ENCODE measurements around the gene GPR160. TPM values are rescaled to one million over a fixed set of nuclear protein-coding genes. Genes with fewer than 3 reads are reported as not detected.

The GPR160 gene
- total and polyA plus RNA-seq, 8 donors, result 7.8 to 25.4 (median 13.2) TPM

DNA sequence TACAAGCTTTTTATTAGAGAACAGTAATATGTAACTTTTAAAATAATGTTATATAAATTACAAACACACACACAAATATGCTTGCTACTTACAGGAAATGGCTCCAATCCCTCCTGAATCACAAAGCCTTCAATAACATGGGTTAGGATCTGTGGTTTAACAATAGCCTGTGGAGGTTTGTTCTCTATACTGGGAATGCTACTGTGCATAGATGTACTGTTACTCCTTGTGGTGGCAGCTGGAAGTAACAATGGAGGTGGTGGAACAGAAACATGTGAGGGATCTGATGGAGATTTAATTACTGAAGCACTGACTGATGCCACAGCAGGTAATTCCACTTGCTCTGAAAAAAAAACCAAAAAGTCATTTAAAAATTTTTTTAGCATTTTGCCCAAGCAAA is 79.3 kb downstream of the GPR160 start:
- H3K27ac ChIP-seq, result no peak overlapping the region
- TF ChIP-seq, protein P1, sequence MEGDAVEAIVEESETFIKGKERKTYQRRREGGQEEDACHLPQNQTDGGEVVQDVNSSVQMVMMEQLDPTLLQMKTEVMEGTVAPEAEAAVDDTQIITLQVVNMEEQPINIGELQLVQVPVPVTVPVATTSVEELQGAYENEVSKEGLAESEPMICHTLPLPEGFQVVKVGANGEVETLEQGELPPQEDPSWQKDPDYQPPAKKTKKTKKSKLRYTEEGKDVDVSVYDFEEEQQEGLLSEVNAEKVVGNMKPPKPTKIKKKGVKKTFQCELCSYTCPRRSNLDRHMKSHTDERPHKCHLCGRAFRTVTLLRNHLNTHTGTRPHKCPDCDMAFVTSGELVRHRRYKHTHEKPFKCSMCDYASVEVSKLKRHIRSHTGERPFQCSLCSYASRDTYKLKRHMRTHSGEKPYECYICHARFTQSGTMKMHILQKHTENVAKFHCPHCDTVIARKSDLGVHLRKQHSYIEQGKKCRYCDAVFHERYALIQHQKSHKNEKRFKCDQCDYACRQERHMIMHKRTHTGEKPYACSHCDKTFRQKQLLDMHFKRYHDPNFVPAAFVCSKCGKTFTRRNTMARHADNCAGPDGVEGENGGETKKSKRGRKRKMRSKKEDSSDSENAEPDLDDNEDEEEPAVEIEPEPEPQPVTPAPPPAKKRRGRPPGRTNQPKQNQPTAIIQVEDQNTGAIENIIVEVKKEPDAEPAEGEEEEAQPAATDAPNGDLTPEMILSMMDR (IDR thresholded peaks at IDR 0.05), result no peak
- peaks cover 0 to 96% of the 10 kb centered on the region in 2 donors for H3K36me3 ChIP-seq
- intact Hi-C loops (cut with DNase I), result no loop called here
- no peaks in the 10 kb centered on the region for H3K4me1 ChIP-seq
- DNase-seq (no peak), ATAC-seq (no peak)
- no peak overlapping the region for H3K4me3 ChIP-seq
- H3K27me3 ChIP-seq, result no peaks in the 10 kb centered on the region
- H3K9me3 ChIP-seq, result no peaks in the 10 kb centered on the region

DNA sequence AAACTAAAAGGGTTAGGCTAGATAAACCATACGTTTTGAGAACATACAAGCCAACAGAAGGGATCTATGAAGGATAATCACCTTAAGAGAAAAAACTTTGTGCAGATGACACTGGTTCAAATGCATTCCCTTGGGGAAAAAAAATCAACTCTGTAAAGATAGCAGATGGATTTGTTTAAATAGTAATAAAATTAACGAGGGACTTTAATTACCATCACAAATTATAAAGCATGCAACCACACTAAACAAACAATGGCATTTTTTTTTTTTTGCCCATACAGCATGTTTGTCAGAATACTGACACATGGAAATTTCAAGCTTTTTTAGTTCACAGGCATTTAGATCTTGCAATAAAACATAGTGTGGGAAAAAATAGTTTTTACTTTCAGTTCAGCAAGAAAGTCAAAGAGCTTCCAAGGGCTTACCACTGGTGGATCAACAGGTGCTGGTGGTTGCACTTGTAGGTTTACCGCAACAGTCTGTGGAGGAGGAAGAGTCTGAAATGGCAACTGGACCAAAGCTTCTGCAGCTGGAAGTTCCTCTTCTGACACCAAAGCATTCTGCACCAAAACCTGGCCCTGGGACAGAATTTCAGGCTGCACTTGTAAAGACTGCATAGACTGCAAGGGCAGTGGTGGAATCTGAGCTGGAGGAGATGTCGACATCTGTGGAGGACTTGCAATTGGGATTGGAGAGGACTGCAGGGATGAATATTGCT is 90.6 kb downstream of the GPR160 start:
- TF ChIP-seq, protein P1 (IDR thresholded peaks at IDR 0.05), result no peak
- peaks cover 0 to 49% of the 10 kb centered on the region in 2 donors for H3K36me3 ChIP-seq
- peaks cover 0 to 8% of the 10 kb centered on the region in 2 donors for H3K9me3 ChIP-seq
- no peak overlapping the region for H3K4me3 ChIP-seq
- H3K4me1 ChIP-seq, result peaks cover 0 to 18% of the 10 kb centered on the region in 2 donors
- ATAC-seq (no peak), DNase-seq (no peak)
- intact Hi-C loops (cut with DNase I), result no loop called here
- H3K27ac ChIP-seq, result peak overlapping the region in 1 of 2 donors; percentile 15
- no peaks in the 10 kb centered on the region for H3K27me3 ChIP-seq

DNA sequence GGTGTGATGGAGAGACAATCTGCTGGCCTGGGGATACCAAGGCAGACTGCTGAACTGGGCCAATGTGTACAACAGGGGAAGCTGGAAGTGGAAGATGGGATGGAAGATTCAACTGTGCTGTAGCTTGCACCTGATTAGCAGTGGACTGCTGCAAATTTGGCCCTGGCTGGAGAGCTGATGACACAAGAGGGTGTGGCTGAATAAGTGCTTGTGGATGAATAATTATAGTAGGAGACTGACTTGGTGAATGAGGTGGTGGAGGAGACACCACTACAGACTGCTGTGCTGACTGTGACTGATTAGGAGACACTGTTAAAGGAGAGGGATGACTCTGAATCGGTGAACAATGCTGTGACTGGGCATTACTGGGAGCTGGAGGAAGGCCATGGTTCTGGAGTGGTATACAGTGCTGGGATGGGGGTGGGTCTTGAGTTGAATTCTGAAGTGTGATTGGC is 91.2 kb downstream of the GPR160 start:
- intact Hi-C loops (cut with DNase I), result no loop called here
- Histone ChIP-seq H3K4me1 (peaks cover 0 to 18% of the 10 kb centered on the region in 2 donors), H3K4me3 (no peak overlapping the region), H3K27me3 (no peaks in the 10 kb centered on the region), H3K9me3 (peaks cover 0 to 8% of the 10 kb centered on the region in 2 donors), H3K36me3 (peaks cover 0 to 51% of the 10 kb centered on the region in 2 donors), H3K27ac (peak overlapping the region in 1 of 2 donors; percentile 15)
- TF ChIP-seq, protein P1 (IDR thresholded peaks at IDR 0.05), result no peak
- peak; percentile 54 for ATAC-seq
- no peak for DNase-seq

DNA sequence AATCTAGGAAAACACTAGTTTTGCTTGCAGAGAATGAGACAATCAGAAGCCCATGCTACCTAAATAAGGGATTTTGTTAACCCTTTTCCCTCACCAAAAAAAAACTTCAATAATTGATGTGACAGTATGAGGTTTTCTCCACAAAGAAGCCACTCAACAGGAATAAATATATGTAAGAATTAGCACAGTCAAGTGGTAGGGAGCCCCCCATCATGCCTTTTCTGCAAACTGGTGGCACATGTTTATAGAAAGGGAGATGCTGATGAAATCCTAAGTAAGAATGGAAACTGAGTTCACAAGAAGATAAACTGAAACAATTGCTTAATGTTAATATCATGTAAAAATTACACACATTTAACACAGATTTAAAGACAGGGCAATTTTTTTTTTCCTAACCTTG is 92.7 kb downstream of the GPR160 start:
- TF ChIP-seq, protein P1 (IDR thresholded peaks at IDR 0.05), result no peak
- no peak overlapping the region for H3K27ac ChIP-seq
- peaks cover 0 to 18% of the 10 kb centered on the region in 2 donors for H3K4me1 ChIP-seq
- H3K36me3 ChIP-seq, result peaks cover 0 to 65% of the 10 kb centered on the region in 2 donors
- no peak for ATAC-seq
- DNase-seq, result no peak
- intact Hi-C loops (cut with DNase I), result no loop called here
- H3K9me3 ChIP-seq, result peaks cover 0 to 8% of the 10 kb centered on the region in 2 donors
- H3K27me3 ChIP-seq, result no peaks in the 10 kb centered on the region
- H3K4me3 ChIP-seq, result no peak overlapping the region

DNA sequence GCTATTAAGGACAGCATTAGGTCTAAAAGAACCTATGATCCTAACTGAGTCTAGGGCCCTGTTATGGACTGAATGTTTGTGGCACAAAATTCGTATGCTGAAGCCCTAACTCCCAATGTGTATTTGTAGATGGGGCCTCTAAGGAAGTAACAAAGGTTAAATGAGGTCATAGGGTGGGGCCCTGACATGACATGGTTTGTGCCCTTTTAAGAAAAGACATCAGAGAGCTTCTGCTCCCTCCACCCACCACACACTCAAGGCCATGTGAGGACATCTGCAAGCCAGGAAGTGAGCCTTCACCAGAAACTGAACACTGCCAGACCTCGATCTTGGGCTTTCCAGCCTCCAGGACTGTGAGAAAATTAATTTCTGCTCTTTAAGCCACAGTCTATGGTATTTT is 94.5 kb downstream of the GPR160 start:
- TF ChIP-seq, protein P1 (IDR thresholded peaks at IDR 0.05), result no peak
- Histone ChIP-seq H3K36me3 (peaks cover 0 to 76% of the 10 kb centered on the region in 2 donors), H3K27ac (no peak overlapping the region), H3K4me3 (no peak overlapping the region), H3K4me1 (peaks cover 0 to 15% of the 10 kb centered on the region in 2 donors), H3K9me3 (peaks cover 0 to 8% of the 10 kb centered on the region in 2 donors), H3K27me3 (no peaks in the 10 kb centered on the region)
- intact Hi-C loops (cut with DNase I), result no loop called here
- no peak for ATAC-seq
- no peak for DNase-seq

Other genes starting within 250 kb of the GPR160 start
- gene LRRIQ4, start 225.1 kb upstream of the GPR160 start, total RNA-seq, result under 1 TPM; 0.12 to 0.18 TPM
- gene LRRIQ4, start 225.1 kb upstream of the GPR160 start, polyA plus RNA-seq (ENCODE audit: insufficient read length in 6 of 6), result under 1 TPM; 0.09 to 0.18 (median 0.15) TPM
- 1 to 10 TPM; 2.4 to 5.2 TPM for gene LRRC34, start 225.1 kb upstream of the GPR160 start, total RNA-seq
- 10 to 100 TPM; 10.6 to 15.3 (median 13.0) TPM for gene LRRC34, start 225.1 kb upstream of the GPR160 start, polyA plus RNA-seq (ENCODE audit: insufficient read length in 6 of 6)
- gene LRRC31, start 168.1 kb upstream of the GPR160 start, total RNA-seq, result under 1 TPM; 0.29 to 0.47 TPM
- gene LRRC31, start 168.1 kb upstream of the GPR160 start, polyA plus RNA-seq (ENCODE audit: insufficient read length in 6 of 6), result under 1 TPM in 2 of 6 donors, not detected in 4; 0.06 to 0.08 TPM
- gene SAMD7, start 126.4 kb upstream of the GPR160 start, total RNA-seq, result not detected
- gene SAMD7, start 126.4 kb upstream of the GPR160 start, polyA plus RNA-seq (ENCODE audit: insufficient read length in 6 of 6), result under 1 TPM in 2 of 6 donors, not detected in 4; 0.06 to 0.08 TPM
- 100 to 1,000 TPM; 146 to 147 TPM for gene SEC62, start 71.2 kb upstream of the GPR160 start, total RNA-seq
- gene SEC62, start 71.2 kb upstream of the GPR160 start, polyA plus RNA-seq (ENCODE audit: insufficient read length in 6 of 6), result 100 to 1,000 TPM; 148 to 155 (median 149) TPM
- gene PHC3, start 143.7 kb downstream of the GPR160 start, total RNA-seq, result 10 to 100 TPM; 58.3 to 66.3 TPM
- gene PHC3, start 143.7 kb downstream of the GPR160 start, polyA plus RNA-seq (ENCODE audit: insufficient read length in 6 of 6), result 10 to 100 TPM; 35.5 to 50.0 (median 42.6) TPM
- 10 to 100 TPM; 33.0 to 40.1 TPM for gene PRKCI, start 184.4 kb downstream of the GPR160 start, total RNA-seq
- 10 to 100 TPM; 58.8 to 82.4 (median 70.3) TPM for gene PRKCI, start 184.4 kb downstream of the GPR160 start, polyA plus RNA-seq (ENCODE audit: insufficient read length in 6 of 6)